Right lobe of liver (tissue), 4 donors: ENCODE measurements around the gene TFG.

Experiments used
- POLR2A ChIP-seq: fragments of 450-650 bp; IDR thresholded peaks from one replicate; pipeline ENCODE4 v1.6.1; 2017; ENCODE audit warnings: antibody characterized with exemption, mild to moderate bottlenecking
- TF ChIP-seq, protein P1 (sequence below), 4 donors: fragments of 200-600 bp in 3 of 4; fragments of 450-650 bp in 1 of 4; IDR thresholded peaks; one replicate each; pipeline versions ENCODE4 v1.5.1 to v1.8.0; 2016 to 2022; ENCODE audit warnings: antibody characterized with exemption in 4 of 4, mild to moderate bottlenecking in 2 of 4
- donor health status: DM: no; HTN: no; CAD: no.
- donor health status: DM: no; HTN: no; CAD: no.
- donor health status: DM: no; HTN: yes; CAD: no.

DNA sequence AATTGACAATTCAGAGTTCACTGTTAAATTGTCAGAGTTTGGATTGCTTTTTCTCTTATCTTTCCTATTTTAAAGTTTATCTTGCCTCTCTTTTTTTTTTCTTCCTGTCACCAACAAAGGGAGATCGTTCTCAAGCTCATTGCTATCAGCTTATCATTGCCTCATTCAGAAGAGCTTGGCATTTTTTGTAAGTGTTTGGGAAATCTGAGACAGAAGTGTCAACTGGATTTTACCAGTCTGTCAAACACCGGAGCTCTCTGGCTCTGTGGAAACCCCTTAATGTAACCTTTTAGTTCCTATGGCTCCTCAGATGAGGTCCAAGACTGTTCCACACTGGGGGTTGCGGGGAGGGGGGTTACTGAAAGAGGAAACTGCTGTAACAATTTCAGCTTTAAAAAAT is 10.6 kb upstream of the TFG start:
- TF ChIP-seq, protein P1, sequence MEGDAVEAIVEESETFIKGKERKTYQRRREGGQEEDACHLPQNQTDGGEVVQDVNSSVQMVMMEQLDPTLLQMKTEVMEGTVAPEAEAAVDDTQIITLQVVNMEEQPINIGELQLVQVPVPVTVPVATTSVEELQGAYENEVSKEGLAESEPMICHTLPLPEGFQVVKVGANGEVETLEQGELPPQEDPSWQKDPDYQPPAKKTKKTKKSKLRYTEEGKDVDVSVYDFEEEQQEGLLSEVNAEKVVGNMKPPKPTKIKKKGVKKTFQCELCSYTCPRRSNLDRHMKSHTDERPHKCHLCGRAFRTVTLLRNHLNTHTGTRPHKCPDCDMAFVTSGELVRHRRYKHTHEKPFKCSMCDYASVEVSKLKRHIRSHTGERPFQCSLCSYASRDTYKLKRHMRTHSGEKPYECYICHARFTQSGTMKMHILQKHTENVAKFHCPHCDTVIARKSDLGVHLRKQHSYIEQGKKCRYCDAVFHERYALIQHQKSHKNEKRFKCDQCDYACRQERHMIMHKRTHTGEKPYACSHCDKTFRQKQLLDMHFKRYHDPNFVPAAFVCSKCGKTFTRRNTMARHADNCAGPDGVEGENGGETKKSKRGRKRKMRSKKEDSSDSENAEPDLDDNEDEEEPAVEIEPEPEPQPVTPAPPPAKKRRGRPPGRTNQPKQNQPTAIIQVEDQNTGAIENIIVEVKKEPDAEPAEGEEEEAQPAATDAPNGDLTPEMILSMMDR (IDR thresholded peaks at IDR 0.05), result no peak
- TF ChIP-seq POLR2A, result no peak
